A549 (cell line): ENCODE measurements around the gene HSH2D.

ENCODE experiments used
- CBX2 ChIP-seq: fragments of 200-600 bp; sonication (generic); IDR thresholded peaks from 2 replicates; pipeline ENCODE4 v1.6.1; 2016; ENCODE audit warnings: low read depth, mild to moderate bottlenecking, borderline replicate concordance
- CHD2 ChIP-seq: fragments of 150-350 bp; IDR thresholded peaks from 2 replicates; pipeline ENCODE4 v1.6.1; 2014; ENCODE audit warnings: low read length; ENCODE audit not compliant: partially characterized antibody
- CTCF ChIP-seq: fragments of >200 bp; sonication (Bioruptor Twin); formaldehyde crosslinking; IDR thresholded peaks from 3 replicates; pipeline ENCODE4 v1.5.1; 2016
- EP300 ChIP-seq, 2 experiments: fragments of >200 bp; sonication (Bioruptor Twin); formaldehyde crosslinking; IDR thresholded peaks; 2 replicates in 1 of 2; 3 replicates in 1 of 2; pipeline ENCODE4 v1.6.1; 2016 to 2017
- FOSL2 ChIP-seq, 2 experiments: fragments of 450-650 bp in 1 of 2; fragments of >200 bp in 1 of 2; sonication (Bioruptor Twin) in 1 of 2; formaldehyde crosslinking; IDR thresholded peaks; 2 replicates each; pipeline versions ENCODE4 v1.5.0 to v1.6.1; 2016 to 2020; ENCODE audit warnings: mild to moderate bottlenecking in 1 of 2, moderate library complexity in 1 of 2
- HMGXB4 ChIP-seq: fragments of 250-450 bp; sonication (Bioruptor Pico); IDR thresholded peaks from 2 replicates; pipeline ENCODE4 v1.5.0; 2021; ENCODE audit warnings: mild to moderate bottlenecking, moderate library complexity, borderline replicate concordance
- KDM5A ChIP-seq: fragments of 200-600 bp; sonication (generic); IDR thresholded peaks from 2 replicates; pipeline ENCODE4 v1.6.1; 2016; ENCODE audit warnings: antibody characterized with exemption, mild to moderate bottlenecking
- MYC ChIP-seq: IDR thresholded peaks from 2 replicates; pipeline ENCODE4 v1.6.1; 2012; ENCODE audit warnings: mild to moderate bottlenecking, inconsistent platforms, low read length, improper control_type of control experiment, borderline replicate concordance
- PHF8 ChIP-seq: fragments of 200-600 bp; sonication (generic); IDR thresholded peaks from 2 replicates; pipeline ENCODE4 v1.6.1; 2016; ENCODE audit warnings: low read depth, mild to moderate bottlenecking, antibody characterized with exemption, moderate library complexity, borderline replicate concordance
- POLR2A ChIP-seq: IDR thresholded peaks from 2 replicates; pipeline ENCODE4 v1.6.1; 2012; ENCODE audit warnings: mild to moderate bottlenecking, low read length
- POLR2AphosphoS2 ChIP-seq: conservative IDR thresholded peaks from 2 replicates; pipeline ENCODE4 v1.6.1; 2012; ENCODE audit warnings: low read length, improper control_type of control experiment, inconsistent platforms
- RAD21 ChIP-seq, 2 experiments: fragments of >200 bp in 1 of 2; sonication (Bioruptor Twin) in 1 of 2; formaldehyde crosslinking in 1 of 2; IDR thresholded peaks in 1 of 2; conservative IDR thresholded peaks in 1 of 2; 2 replicates in 1 of 2; 3 replicates in 1 of 2; pipeline ENCODE4 v1.6.1; 2012 to 2018; ENCODE audit warnings: inconsistent platforms in 1 of 2
- REST ChIP-seq: fragments of 200-600 bp; sonication (generic); IDR thresholded peaks from 2 replicates; pipeline ENCODE4 v1.6.1; 2016; ENCODE audit warnings: antibody characterized with exemption, mild to moderate bottlenecking, moderate library complexity
- SREBF2 ChIP-seq: fragments of 450-650 bp; IDR thresholded peaks from 2 replicates; pipeline ENCODE4 v1.6.1; 2014; ENCODE audit warnings: mild to moderate bottlenecking, moderate library complexity

GRCh38 chr19:16115301-16116039, 28.0 kb upstream of the HSH2D start:
- TF ChIP-seq KDM5A (no peak), POLR2A (no peak), CTCF (no peak), CHD2 (no peak), POLR2AphosphoS2 (no peak), FOSL2 (IDR thresholded peaks at IDR 0.05) (no peak), FOSL2 (CRISPR knock-in tag; IDR thresholded peaks at IDR 0.05) (no peak), EP300 (IDR thresholded peaks at IDR 0.05) (no peak), RAD21 (conservative IDR thresholded peaks at IDR 0.05 in 1 of 2, IDR thresholded peaks at IDR 0.05 in 1 of 2) (no peak), PHF8 (no peak), SREBF2 (no peak), CBX2 (no peak), MYC (no peak), HMGXB4 (CRISPR knock-in tag) (no peak), REST (no peak)
